GM19328 (cell line): ENCODE data around the gene GNPDA2.

ENCODE experiments used
- ATAC-seq: cut with Tn5 transposase; IDR thresholded peaks from one replicate; pipeline ENCODE4 v1.9.1; 2021; ENCODE audit warnings: mild to moderate bottlenecking, moderate library complexity; ENCODE audit not compliant: unreplicated experiment

Gene GNPDA2

DNA sequence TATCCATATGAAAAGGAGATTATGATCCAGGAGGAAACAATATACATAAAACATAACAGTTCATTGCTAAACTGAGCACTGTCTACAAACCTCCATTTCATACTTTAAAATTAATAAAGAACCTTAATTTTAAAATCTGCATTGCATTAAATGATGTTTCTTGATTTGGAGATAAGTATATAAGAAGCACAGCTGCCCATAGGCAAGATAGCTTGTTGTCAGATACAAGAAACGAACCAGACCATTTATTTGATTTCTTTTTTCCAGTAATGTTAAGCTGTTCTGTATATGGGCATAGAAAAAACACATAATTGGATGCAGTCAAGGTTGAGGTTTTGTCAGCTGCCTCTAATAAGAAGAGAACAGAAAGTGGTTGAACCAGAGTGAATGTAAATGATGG, 41.7 kb downstream of the GNPDA2 start:
- no peak for ATAC-seq

DNA sequence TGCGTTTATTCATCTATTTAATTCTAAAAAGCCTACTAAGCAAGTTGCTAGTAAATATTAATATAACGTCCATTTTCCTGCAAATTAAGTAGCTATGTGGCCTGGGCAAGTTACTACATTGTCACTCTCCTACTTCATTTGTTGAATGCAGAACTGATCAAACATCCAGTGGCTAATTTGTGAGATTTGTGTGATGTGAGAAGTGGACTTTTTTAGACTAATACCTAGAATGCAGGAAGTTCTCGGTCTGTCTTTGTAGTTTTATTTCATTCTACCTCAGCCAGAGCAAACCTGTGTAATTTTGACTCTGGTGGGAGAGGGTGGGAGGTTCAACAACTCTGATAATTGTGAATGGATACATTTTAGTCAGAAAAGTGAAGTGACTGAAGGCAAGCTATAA, 47.3 kb downstream of the GNPDA2 start:
- peak; percentile 0 for ATAC-seq

DNA sequence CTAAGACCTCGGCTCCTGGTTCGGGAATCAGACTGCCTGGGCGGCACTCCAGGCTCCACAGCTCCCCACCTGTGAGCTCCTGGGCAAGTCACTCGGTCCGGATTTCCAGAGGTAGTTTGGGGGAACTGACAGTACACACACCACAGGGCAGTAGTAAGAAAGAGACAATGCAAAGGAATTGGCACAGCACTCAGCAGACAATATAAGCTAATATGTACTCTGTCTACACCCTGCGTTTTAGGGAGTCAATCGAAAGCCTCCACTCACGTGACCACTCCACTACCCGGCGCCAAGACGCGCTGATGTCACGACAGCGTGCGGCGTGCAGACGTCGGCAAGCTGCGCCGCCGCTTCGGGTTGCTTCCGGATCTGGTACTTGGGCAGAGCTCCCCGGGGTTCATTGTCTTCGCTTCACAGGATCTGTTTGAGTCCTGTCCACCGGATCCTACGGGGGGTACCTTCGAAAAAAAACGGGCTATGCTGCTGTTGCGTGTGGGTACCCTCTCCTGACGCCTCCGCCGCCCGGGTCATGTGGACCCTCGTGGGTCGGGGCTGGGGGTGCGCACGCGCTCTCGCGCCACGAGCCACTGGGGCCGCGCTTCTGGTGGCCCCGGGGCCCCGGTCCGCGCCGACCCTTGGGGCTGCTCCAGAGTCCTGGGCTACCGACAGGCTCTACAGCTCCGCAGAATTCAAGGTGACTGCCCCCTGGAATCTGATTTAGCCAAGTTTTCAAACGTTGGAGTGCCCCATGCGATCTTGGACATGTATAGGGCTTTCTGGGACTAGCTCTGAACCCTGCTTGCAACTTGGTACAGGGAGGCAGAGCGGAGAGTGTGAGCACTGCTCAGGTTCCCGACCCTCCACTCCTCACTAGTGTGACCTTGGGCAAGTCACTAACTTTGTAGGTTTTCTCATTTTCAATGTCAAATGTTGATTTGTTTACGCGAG, 48.0 kb downstream of the GNPDA2 start, which contains the start of gene GUF1:
GUF1 (plus strand) TSS at position 327 of the 948 bp plus-strand sequence; CDS start at position 530, 203 bp downstream.
- ATAC-seq, result peak; percentile 93

DNA sequence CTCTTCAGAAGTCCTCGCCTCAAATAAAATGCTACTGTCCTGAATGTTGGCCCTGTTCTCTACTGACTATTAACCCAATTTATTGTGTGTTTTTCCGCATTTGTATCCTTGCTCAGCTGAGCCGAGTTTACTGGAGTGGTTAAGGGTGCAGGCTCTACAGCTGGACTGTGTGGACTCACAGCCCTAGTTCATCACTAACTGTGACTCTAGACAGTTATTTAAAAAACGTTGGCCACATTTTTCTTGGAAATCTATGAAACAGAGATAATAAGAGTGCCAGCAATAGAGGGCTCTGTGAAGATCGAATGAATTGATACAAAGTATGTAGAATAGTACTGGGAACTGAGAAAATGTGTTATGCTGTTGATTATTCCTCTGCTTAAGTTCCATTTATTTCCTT, 51.0 kb downstream of the GNPDA2 start:
- no peak for ATAC-seq

DNA sequence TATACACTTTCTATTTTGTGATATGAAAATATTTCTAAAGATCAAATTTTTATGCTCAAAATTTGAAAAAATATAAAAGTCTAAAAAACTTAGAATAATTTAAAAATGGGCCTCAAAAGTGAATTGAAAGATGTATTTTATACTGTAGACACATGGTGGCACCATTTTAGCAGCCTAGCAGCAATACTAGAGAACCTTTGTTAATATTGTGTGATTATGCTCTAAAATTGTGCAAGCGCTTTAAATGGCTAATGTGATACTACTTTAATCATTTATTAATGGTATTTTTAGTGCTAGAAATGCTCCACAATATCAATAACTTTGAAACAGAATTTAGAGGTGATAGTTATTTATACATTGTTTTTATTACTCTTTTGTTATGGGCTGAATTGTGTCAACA, 51.9 kb downstream of the GNPDA2 start:
- ATAC-seq, result no peak

DNA sequence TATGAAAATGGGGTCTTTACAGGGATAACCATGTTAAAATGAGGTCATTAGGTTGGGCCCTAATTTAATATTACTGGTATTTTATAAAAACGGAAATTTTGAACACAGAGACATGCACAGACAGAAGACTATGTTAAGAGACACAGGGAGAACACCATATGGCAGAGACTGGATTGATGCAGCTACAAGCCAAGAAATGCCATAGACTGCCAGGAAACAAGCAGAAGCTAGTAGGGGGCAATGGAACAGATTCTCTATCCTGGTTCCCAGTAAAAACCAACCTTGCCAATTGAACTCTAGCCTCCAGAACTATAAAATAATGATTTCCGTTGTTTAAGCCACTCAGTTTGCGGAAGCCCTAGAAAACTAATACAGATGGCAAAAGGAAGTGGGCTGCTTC, 54.7 kb downstream of the GNPDA2 start:
- ATAC-seq, result no peak

DNA sequence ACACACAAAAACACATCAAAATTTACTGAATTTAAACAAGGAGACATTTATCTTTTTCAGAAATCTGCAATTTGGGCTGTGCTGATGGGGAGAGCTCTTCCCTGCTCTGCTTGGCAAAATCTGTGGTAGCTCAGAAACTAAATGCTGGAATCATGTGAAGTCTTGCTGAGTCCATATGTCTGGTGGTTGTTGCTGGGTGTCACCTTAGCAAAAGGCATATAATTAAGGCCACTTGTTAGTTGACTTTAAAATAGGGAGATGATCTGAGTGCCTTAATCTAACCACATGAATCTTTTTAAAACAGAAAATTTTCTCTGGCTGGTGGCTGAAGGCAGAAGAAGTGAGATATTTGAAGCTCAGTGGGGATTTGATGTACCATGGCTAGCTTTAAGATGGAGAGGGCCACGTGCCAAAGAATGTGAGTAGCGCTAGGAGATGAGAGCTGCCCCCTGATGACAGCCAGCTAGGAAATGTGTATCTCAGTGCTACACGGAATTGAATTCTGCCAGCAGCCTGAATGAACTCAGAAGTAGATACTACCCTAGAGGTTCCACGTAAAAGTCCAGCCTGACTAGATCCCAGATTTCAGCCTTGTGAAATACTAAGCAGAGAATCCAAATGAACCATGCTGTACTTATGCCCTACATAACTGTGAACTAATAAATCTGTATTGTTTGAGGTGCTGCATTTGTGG, 55.7 kb downstream of the GNPDA2 start:
- no peak for ATAC-seq

DNA sequence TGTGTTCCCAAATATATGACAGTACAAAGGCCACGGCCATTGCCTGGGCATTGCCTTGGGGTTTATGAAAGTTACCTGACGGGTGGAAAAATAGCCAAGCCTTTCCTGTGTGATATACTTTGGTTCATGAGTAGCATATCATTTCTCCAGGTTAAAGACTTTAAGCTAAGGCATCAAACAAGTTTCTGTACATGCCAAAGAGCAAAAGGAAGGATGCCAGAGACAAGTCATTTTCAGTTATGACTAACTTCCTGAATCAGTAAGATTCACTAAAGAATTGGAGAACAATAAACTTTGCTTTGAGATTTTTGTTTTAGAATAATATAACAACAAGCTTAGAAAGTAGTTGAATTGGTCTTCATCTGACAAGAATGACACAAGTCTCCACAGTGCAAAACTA, 57.8 kb downstream of the GNPDA2 start:
- no peak for ATAC-seq

DNA sequence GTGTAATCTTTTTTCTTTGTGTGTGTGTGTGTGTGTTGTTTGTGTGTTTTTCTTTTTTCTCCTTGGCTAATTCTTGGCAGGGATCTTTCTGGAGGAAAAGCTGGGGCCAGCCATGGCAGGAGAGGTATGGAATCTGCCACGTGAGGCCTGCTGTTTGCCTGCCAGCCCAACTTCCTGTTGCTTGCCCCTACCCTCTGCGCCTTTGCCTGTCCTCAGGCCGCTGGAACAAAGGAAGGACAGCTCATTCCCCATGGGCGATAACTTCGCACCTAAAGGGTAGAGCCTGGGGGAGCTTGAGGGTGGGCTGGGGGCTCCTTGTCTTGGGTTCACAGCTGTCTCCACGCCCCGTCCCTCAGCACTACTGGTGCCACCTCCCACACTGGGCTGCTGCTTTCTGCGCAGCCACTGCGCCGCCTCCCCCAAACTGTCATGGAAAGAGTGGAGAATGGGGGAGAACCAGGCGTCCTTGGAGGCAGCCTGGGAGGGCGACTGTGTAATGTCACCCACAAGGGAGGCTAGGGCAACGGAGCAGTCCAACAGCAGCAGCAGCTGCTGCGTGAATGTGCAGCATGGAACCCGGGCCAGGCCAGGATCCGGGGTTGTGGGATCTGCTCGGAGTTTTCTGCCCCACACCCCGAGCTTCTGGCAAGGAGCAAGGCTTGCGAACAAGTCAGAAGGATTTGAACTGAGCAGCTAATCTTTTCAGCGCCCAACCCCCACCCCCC, 62.7 kb downstream of the GNPDA2 start:
- no peak for ATAC-seq

DNA sequence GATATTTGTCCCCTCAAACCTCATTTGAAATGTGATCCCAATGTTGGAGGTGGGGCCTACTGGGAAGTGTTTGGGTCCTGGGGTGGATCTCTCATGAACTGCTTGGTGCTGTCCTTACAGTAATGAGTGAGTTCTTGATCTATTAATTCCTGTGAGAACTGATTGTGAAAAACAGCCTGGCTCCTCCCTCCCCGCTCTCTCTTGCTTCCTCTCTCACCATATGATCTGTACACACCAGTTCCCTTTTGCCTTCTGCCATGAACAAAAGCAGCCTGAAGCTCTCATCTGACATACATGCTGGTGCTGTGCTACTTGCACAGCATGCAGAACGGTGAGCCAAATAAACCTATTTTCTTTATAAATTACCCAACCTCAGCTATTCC, 63.7 kb downstream of the GNPDA2 start:
- no peak for ATAC-seq

DNA sequence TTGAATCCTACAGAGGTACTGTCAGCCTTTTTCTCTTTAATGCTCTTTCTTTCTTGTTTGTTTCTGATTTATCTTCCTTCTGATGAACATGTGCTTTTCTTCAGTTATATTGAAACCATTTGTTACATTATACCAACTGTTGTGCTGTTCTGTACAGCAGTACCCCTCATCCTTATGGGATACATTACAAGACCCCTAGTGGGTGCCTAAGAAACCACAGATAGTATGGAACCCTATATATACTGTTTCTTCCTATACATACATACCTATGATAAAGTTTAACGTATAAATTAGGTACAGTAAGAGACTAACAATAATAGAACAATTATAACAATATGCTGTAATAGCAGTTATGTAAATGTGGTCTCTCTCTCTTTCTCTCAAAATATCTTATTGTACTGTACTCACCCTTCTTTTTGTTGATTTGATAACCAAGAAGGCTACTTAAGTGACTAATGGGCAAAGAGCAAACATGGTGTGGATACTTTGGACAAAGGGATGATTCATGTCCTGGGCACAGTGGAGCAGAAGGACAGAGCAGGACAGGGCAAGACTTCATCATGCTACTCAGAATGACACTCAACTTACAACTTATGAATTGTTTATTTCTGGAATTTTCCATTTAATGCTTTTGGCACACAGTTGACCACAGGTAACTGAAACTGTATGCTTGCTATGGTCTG, 64.3 kb downstream of the GNPDA2 start:
- ATAC-seq, result no peak

DNA sequence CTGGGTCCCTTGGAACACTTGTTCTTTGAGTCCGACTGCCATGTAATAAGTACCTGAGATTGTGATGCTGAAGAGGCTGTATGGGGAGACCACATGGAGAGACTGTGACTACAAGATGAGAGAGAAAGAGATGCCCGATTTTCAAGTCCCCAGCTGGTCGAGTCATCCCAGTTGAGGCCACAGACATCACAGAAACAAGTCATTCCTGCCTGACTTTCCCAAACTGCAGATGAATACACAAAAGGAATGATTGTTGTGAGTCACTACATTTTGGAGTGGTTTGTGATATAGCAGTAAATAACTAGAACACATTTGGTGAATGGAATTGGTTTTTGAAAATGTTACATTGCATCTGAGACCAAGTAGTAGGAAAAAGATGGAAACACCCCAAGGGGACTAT, 66.0 kb downstream of the GNPDA2 start:
- ATAC-seq, result no peak

DNA sequence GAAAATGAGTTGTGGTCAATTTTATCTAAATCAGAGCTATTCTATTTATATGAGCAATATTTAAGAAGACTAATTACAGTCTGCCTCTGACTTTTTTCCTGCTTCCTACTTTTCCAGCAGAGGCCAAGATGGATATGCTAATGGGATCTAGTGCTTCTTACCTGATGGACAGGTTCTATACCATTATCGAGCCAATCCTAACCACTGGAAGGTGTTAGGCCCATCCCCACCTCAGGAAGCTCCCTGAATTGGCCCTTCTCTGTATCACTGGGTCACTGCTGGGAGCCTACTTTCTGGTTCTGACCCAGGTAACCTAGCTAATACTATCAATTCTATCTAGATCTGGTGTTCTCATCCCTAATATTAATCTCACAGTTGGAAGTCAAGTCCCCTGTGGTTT, 74.4 kb downstream of the GNPDA2 start:
- no peak for ATAC-seq
